Measurements from ENCODE around the gene GREB1.

GRCh38 chr2:11683476-11683875, 149.6 kb downstream of the GREB1 start:
- no peak for TF ChIP-seq CTCF (IDR thresholded peaks at IDR 0.05; ENCODE audit: low read depth, low read length)
- TF ChIP-seq EZH2phosphoT487 (IDR thresholded peaks at IDR 0.05; ENCODE audit: low read depth), result no peak

Data from OCI-LY3 (cell line).